IPS-20b (cell line): Measurements from ENCODE around the gene DHRS7B.

Experiments
- H3K27ac ChIP-seq: one replicate; pipeline ENCODE4 v1.5.1; 2013; ENCODE audit warnings: low read length
- H3K27me3 ChIP-seq: 2 replicates; pipeline ENCODE4 v1.6.1; 2013; ENCODE audit warnings: mild to moderate bottlenecking, low read length, inconsistent platforms; ENCODE audit not compliant: insufficient read depth
- H3K36me3 ChIP-seq: 2 replicates; pipeline ENCODE4 v1.6.1; 2013; ENCODE audit warnings: low read depth, mild to moderate bottlenecking, inconsistent platforms, low read length, moderate library complexity; ENCODE audit not compliant: insufficient read depth
- H3K4me1 ChIP-seq: 2 replicates; pipeline ENCODE4 v1.6.1; 2013; ENCODE audit warnings: mild to moderate bottlenecking, control low read depth, inconsistent platforms, low read length, moderate library complexity; ENCODE audit not compliant: insufficient read depth
- H3K4me3 ChIP-seq: 2 replicates; pipeline ENCODE4 v1.5.1; 2013; ENCODE audit warnings: mild to moderate bottlenecking, low read length, inconsistent platforms
- H3K9ac ChIP-seq: 2 replicates; pipeline ENCODE4 v1.6.1; 2013; ENCODE audit warnings: low read depth, mild to moderate bottlenecking, inconsistent platforms, low read length, moderate library complexity
- H3K9me3 ChIP-seq: 2 replicates; pipeline ENCODE4 v1.6.1; 2013; ENCODE audit warnings: mild to moderate bottlenecking, low read depth, low read length, inconsistent platforms; ENCODE audit not compliant: insufficient read depth

Gene DHRS7B

DNA sequence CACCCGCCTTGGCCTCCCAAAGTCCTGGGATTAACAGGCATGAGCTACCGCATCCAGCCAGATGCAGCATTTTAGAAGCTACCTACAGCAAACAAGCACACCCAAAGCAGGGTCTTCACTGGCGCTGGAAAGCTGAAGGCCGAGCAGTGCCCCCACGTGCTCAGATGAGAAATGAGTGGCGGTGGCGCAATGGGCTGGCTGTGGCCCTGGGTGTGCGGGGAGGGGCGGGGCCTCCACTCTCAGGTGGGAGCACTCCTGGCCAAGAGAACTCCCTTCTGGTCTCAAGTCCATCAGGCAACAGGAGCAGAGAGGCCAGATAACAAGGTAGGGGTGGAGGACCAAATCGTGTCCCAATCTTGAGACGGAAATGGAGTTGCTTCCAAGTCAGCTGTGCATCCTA, 75.1 kb downstream of the DHRS7B start:
- Histone ChIP-seq H3K4me3 (no peak overlapping the region), H3K27me3 (no peaks in the 10 kb centered on the region), H3K36me3 (peaks cover 18% of the 10 kb centered on the region), H3K27ac (no peak overlapping the region), H3K9ac (no peak overlapping the region), H3K4me1 (peaks cover 23% of the 10 kb centered on the region), H3K9me3 (no peaks in the 10 kb centered on the region)

DNA sequence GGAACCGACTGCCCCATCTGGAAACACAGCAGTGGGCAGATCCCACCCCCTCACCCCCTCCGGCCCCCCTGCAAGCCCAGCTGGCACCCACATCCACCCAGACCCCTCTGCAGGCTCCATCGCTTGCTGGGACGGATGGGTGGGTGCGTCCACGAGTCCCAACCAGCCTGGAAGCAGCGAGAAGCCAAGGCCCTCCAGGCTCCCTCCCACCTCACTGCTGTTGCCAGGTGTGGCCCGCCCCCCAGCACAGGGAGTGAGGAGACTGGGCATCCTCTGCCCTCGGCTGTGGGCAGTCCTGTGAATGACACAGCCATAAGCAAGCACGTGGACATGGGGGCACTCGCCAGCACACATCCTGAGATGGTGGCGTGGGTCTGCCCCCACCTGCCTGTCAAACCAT, 75.7 kb downstream of the DHRS7B start:
- Histone ChIP-seq H3K4me1 (peaks cover 23% of the 10 kb centered on the region), H3K27me3 (no peaks in the 10 kb centered on the region), H3K27ac (no peak overlapping the region), H3K9me3 (no peaks in the 10 kb centered on the region), H3K36me3 (peaks cover 16% of the 10 kb centered on the region), H3K4me3 (no peak overlapping the region), H3K9ac (no peak overlapping the region)

DNA sequence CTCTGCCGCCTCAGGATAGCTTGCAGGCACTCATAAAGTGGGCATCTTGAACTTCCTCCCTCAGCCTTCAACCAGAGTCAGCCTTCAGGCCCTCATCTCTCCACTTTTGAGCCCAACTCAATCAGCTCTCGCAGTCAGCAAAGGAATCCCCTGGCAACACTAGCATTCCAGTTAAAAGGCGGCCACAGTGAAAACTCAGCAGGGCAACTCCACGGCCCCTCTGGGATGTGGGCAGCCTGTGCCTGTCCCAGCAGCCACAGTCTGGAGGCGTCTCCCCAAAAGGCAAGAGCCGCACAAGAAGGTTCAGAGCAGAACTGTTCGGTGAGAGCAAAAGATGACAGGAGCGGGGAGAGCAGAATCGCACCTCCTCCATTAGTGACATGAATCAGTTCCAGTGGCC, 78.2 kb downstream of the DHRS7B start:
- Histone ChIP-seq H3K27me3 (no peaks in the 10 kb centered on the region), H3K4me1 (peaks cover 16% of the 10 kb centered on the region), H3K9ac (no peak overlapping the region), H3K36me3 (peaks cover 15% of the 10 kb centered on the region), H3K4me3 (no peak overlapping the region), H3K9me3 (no peaks in the 10 kb centered on the region), H3K27ac (no peak overlapping the region)

DNA sequence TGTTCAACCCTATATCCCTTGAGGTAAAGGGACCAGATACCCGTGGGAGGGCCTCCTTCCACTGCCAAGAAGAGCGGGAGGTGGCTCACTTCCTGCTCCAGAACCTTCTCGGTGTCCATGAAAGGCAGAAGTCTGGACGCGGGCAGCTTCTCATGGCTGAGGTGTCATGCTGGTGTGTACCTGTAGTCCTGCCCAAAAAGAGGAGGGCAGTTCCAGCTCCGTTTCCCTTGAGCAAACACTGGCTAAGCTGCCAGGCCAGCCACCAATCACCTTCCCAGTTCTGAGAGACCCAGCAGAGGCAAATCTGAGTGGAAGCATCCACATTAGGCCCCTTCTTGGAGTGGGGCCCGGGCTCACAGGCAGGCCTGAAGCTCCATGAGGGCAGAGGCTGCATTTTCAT, 81.6 kb downstream of the DHRS7B start:
- H3K27me3 ChIP-seq: no peaks in the 10 kb centered on the region
- H3K9ac ChIP-seq: no peak overlapping the region
- H3K27ac ChIP-seq: no peak overlapping the region
- H3K36me3 ChIP-seq: peaks cover 31% of the 10 kb centered on the region
- H3K4me1 ChIP-seq: peaks cover 13% of the 10 kb centered on the region
- no peak overlapping the region for H3K4me3 ChIP-seq
- no peaks in the 10 kb centered on the region for H3K9me3 ChIP-seq

DNA sequence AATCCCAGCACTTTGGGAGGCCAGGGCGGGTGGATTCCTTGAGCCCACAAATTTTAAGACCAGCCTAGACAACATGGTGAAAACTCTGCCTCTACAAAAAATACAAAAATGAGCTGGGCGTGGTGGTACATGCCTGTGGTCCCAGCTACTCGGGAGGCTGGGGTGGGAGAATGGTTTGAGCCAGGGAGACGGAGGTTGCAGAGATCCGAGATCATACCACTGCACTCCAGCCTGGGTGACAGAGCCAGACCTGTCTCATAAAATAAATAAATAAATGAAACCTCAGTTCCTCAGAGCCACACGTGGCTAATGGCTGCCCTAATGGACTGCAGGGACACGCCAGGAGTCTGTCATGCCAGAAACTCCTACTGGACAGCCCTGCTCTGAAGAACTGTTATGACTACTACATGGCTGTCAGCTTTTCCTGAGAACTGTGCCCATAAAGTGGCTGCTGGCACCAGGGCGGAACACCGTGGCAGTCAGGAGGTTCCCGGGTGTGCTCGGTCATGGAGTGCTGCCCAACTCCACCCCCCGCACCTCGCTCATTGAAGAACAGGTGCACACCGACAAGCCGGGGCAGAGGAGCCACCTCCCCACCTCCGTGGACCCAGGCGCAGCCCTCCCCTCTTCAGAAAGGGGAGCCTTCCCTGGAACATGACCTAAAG, 82.9 kb downstream of the DHRS7B start:
- Histone ChIP-seq H3K27me3 (no peaks in the 10 kb centered on the region), H3K4me1 (peaks cover 13% of the 10 kb centered on the region), H3K36me3 (peaks cover 31% of the 10 kb centered on the region), H3K9me3 (no peaks in the 10 kb centered on the region), H3K4me3 (no peak overlapping the region), H3K9ac (no peak overlapping the region), H3K27ac (no peak overlapping the region)

DNA sequence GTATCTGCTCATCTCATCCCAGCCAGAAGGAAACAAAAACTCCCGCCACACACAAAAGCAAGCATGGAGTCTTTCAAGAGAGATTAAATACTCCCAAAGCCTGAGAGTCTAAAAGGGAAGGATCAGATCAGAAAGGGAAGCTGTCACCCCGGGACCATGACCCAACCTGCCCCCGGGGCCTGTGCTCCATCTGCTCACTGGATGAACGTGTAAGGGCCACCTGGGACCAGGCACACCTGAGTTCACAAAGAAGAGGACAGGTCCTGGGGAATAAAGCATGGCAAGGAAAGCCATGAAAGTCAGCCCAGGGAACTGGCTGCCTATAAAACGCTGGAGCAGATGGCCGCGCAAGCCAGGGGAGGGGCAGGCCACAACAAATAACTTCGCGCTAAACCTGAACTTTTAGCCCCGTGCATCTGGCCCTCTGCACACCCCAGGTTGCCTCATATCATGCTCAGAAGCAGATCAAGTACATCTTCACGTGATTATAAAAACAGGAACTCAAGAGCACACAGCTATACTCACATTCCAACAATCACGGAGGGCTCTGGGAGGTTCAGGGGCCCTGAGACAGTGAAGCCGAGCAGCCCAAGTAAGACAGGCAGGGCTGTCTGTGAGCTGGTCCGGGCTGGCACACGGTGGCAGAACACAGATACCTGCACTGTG, 83.8 kb downstream of the DHRS7B start:
- H3K36me3 ChIP-seq: peaks cover 31% of the 10 kb centered on the region
- H3K4me1 ChIP-seq: peaks cover 20% of the 10 kb centered on the region
- no peak overlapping the region for H3K4me3 ChIP-seq
- no peaks in the 10 kb centered on the region for H3K9me3 ChIP-seq
- no peaks in the 10 kb centered on the region for H3K27me3 ChIP-seq
- H3K27ac ChIP-seq: no peak overlapping the region
- no peak overlapping the region for H3K9ac ChIP-seq

DNA sequence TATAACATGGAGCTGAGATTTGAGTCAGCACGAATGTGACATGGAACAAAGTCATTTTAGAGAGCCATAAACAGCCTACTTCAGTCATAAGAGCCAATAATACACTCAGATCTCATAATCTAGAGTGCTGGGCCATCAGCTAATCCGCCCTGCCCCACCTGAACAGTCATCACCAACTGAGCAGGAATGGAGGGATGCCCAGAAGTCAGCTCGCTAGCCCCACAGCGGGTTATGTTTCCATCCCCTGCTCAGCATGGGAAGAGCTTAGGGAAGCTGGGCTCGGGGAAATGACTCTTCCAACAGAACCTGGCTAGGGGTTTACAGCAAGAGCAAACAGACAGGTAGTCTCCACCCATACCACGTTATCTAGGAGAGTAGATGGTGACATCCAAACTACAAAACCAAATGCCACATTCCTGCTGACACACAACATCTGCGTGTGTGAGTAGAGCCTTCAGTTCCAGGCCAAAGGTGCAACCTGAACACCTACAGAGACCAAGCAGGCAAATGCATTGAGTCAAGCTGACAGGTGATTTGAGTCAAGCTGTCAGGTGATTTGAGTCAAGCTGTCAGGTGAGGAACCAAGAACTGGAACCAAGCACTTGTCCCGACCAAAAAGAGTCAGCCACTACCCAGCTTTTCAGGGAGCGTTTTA, 85.2 kb downstream of the DHRS7B start:
- no peak overlapping the region for H3K27ac ChIP-seq
- H3K27me3 ChIP-seq: no peaks in the 10 kb centered on the region
- H3K9me3 ChIP-seq: no peaks in the 10 kb centered on the region
- H3K36me3 ChIP-seq: peaks cover 31% of the 10 kb centered on the region
- peaks cover 25% of the 10 kb centered on the region for H3K4me1 ChIP-seq
- H3K4me3 ChIP-seq: peak overlapping the region; percentile 100
- peak overlapping the region; percentile 97; the same call in 1 of the 2 replicates for H3K9ac ChIP-seq

DNA sequence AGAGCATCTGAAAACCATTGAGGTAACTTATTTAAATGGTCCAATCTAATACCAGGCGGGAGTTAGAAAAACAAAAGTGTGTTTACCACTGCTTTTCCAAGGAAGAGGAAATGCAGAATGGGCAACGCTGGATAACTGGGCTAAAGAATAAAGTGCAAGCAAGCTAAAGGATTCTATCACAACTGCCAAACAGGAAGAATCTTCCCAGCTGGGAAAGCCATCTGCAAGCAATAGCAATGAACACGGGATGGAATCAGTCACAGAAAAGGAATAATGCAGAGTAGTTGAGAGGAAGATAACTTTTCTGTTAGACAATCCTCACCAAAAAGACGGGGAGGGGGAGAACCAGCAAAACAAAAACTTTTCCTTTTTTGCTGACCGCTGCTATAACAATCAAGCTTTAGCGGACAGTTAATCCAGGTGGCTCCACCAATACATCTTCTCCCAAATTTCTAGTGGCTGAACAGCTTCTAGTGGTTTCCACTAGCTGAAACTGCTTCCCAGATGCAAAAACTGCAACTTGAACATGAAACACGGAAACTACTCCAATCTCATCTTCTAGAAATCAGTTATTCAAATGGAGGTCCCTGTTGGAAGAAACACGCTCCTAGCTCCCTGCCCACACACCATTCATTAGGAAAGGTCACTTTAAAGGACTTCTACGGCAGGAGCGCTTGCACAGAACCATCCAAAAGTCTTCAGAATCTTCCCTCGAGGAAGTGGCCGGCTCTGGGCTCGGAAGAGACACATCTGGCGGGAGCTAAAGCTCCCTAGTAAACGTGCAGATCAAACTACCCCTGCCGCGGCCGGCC, 86.3 kb downstream of the DHRS7B start:
- peak overlapping the region; percentile 100 for H3K4me3 ChIP-seq
- H3K27ac ChIP-seq: peak overlapping the region; percentile 59
- peak overlapping the region; percentile 97 for H3K9ac ChIP-seq
- peaks cover 25% of the 10 kb centered on the region for H3K4me1 ChIP-seq
- H3K9me3 ChIP-seq: no peaks in the 10 kb centered on the region
- H3K36me3 ChIP-seq: peaks cover 27% of the 10 kb centered on the region
- no peaks in the 10 kb centered on the region for H3K27me3 ChIP-seq

DNA sequence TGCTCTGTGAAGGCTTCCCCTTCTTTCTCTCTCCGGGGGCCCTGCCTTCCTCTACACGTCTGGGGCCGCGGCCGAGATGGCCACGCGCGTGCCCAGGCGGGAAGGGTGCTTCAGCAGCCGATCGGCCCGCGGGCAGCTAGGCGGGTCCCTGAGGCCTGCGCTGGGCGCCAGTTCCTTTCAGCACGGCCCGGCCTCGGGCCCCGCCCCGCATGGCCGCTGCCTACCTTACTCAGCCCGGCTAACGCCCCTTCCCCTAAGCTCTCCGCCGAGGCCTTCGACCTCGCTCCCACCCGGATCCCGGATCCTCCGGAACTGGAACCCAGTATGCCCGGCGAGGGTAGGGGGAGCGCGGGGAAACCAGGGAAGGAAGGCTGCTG, 86.9 kb downstream of the DHRS7B start:
- Histone ChIP-seq H3K36me3 (peaks cover 22% of the 10 kb centered on the region), H3K4me1 (peaks cover 25% of the 10 kb centered on the region), H3K27ac (peak overlapping the region; percentile 59)

DNA sequence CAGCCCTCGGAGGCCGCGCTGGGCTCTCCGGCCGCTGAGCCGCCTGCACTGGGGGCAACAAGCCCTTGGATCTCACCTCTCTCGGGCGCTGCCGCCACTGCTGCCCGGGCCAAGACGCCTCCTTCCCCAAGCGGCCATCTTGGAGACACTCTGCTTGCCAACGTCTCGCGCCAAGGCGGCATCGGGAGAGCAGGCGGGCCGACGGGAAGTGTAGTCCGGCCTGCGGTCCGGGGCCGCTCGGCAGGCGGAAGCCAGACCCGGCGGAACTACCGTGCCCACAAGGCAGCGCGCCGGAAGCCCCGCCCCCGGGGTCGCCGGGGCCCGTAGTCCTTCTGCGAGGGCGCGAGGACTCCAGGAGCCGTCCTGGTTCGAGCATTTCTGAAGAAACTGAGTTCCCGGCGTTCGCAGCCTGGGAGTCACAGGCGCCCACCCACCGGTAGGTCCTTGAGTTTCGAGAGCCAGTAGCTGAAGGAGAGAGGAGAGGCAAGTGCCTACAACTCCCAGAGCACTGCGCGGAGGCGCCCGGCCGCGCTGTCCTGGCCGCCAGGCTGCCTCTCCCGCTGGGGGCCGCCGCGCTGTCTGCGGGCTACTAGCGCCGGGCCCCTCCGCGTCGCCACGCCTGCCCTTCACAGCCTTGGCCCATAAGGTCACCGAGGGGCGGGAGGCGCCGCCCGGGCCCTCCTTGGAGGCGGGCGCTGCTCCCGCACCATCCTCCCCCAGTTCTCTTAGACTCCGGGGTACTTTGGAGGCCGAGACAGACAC, 87.4 kb downstream of the DHRS7B start, which contains the start of gene TMEM11:
TSS of gene TMEM11 (minus strand) at position 147 of the 762 bp plus-strand sequence. CDS start at position 138, 9 bp downstream.
- Histone ChIP-seq H3K4me3 (peak within 1 kb of the TSS; percentile 100), H3K36me3 (peaks cover 20% of the 10 kb centered on the region), H3K27me3 (no peaks in the 10 kb centered on the region), H3K27ac (peak within 1 kb of the TSS; percentile 94), H3K9me3 (no peaks in the 10 kb centered on the region), H3K4me1 (peaks cover 25% of the 10 kb centered on the region), H3K9ac (peak within 1 kb of the TSS; percentile 97)

More for the DNA sequence above, 86.9 kb downstream of the DHRS7B start:
- Histone ChIP-seq H3K27me3 (no peaks in the 10 kb centered on the region), H3K9ac (peak overlapping the region; percentile 97), H3K9me3 (no peaks in the 10 kb centered on the region), H3K4me3 (peak overlapping the region; percentile 100)
